ENCODE measurements around the gene BUD23.

DNA sequence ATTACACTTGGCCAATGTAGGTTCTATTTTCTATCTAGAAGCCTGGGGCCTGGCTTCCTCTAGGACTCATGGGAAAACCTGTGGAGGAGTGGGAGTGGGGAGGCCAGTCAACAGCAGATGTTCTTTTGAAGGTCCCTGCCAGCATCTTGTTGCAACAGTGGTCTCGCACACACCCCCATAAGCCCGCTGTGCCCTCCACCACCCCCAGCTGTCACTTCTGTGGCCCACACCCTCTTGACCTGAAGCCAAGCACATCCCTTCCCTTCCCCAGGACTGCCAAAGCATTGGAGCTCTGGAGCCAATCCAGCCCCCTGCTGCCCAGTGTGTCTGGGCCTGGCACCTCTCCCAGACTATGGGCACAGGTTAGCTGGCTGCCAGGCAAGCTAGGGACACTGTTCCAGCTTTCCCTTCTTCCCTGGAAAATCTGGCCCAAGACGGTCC lies 38.0 kb downstream of the BUD23 start:
- TF ChIP-seq, protein P1, sequence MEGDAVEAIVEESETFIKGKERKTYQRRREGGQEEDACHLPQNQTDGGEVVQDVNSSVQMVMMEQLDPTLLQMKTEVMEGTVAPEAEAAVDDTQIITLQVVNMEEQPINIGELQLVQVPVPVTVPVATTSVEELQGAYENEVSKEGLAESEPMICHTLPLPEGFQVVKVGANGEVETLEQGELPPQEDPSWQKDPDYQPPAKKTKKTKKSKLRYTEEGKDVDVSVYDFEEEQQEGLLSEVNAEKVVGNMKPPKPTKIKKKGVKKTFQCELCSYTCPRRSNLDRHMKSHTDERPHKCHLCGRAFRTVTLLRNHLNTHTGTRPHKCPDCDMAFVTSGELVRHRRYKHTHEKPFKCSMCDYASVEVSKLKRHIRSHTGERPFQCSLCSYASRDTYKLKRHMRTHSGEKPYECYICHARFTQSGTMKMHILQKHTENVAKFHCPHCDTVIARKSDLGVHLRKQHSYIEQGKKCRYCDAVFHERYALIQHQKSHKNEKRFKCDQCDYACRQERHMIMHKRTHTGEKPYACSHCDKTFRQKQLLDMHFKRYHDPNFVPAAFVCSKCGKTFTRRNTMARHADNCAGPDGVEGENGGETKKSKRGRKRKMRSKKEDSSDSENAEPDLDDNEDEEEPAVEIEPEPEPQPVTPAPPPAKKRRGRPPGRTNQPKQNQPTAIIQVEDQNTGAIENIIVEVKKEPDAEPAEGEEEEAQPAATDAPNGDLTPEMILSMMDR (conservative IDR thresholded peaks at IDR 0.05; ENCODE audit: low read depth, low read length): no peak
- TF ChIP-seq EZH2phosphoT487 (IDR thresholded peaks at IDR 0.05; ENCODE audit: borderline replicate concordance, low read length): no peak
- TF ChIP-seq EZH2 (IDR thresholded peaks at IDR 0.05; ENCODE audit: low read length, unreplicated experiment): no peak

Measured in PC-3 (cell line).